Mesenteric fat pad (tissue), 1 donor: ENCODE data around the gene CFAP300. TPM values are rescaled to one million over a fixed set of nuclear protein-coding genes. Genes with fewer than 3 reads are reported as not detected.
A peak's percentile ranks its signal among the peaks of the same experiment; 100 is the strongest.

Source experiments
- DNase-seq: peaks from one replicate; pipeline ENCODE4 v3.0.0-alpha.2; 2020; ENCODE audit warnings: low spot score
- total RNA-seq: library from RNA; stranded (reverse); fragmentation: NEBNext Ultra II Directional; extraction: Animal tissue kit (Norgen Biotek cat#: 25700); gene quantifications from one replicate; pipeline ENCODE4 v1.2.1, GENCODE V29; 2021
- donor health status: DM: yes; HTN: yes; CAD: no.

The CFAP300 gene
- total RNA-seq, 1 donor from 2014 or later: 3.0 TPM

GRCh38 chr11:102071497-102072472 is 24.5 kb downstream of the CFAP300 start:
- DNase-seq: no peak

GRCh38 chr11:102073253-102073652 is 26.0 kb downstream of the CFAP300 start:
- no peak for DNase-seq

DNA sequence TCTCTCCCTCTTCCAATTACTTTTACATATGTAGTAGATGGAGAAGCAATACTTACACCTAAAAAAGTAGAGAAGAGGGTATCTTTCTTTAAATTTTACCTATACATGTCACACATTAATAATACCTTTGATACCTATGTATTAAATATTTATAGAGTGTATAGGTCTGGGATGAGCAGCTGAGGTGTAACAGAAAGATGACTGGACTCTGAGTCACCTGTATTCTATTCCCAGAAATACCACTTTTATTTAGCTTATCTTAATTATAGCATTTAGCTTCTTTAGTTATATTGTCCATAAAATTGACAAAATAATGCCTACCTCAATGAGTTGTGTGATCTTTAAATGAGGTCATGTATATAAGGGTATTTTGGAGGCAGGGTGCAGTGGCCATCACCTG is 32.4 kb downstream of the CFAP300 start:
- no peak for DNase-seq

DNA sequence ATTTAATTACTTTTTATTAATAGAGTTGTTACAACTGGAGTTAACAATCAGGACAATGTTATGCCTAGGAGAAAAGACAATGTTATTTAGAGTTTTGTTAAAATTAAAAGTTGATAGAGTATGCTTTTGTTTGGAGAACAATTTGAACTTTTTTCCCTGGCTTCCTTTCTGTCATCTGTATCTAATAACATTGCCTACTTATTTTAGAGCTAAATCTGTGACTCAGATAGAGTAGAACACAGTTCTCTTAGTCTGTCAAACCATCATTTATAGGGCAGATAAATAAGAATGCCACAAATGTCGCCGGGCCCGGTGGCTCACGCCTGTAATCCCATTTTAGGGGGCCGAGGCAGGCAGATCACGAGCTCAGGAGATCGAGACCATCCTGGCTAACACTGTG is 34.1 kb downstream of the CFAP300 start:
- DNase-seq: no peak

DNA sequence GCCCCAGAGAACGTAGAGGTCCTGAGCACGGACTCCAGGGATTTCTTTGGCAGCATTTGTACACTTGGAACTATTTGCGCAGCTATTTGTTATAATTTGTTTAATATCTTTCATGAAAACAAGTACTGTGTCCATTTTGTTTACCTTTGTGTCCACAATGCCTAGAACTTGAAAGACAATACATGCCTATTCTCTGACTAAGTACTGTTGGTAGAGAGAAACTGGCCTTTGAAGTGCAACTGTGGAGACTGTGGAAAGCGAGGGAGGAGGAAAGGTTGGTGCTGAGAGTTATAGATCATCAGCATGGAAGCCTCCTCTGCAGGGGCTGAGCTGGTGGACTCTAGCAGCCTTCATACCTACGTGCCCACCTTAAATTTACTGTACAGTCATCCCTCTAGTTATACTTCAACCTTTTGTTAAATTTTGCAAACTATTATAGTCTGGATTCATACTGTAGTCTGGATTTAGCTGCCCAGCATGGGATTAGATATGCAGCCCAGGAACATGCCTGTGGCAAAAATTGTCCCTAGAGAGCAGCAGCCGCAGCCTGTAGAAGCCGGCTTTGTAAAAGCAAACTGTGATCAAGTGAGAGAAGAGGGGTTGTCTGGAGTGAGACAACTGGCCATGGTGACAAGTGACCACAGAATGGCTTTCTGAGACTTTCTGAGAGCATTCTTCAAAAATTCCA is 38.8 kb downstream of the CFAP300 start:
- DNase-seq: no peak

- DNase-seq: no peak
Observed at GRCh38 chr11:102097186-102097585, 49.9 kb downstream of the CFAP300 start.

DNA sequence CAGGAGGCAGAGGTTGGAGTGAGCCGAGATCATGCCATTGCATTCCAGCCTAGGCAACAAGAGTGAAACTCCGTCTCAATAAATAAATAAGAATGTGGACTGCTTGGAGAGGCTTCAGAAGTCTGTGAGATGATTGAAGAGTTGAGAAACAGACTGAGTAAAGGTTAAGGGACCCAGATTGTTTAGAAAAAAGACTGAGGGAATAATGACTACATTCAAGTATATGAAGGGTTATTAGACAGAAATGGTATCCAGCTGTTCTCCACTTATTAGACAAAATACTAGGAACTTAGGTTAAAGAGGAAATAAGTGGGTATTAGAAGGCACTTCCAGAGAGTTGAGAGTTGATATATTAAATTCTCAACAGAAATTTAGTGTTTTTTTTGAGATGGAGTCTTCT is 52.5 kb downstream of the CFAP300 start:
- DNase-seq: no peak

- DNase-seq: no peak
Observed at GRCh38 chr11:102108734-102109440, 61.6 kb downstream of the CFAP300 start.

- DNase-seq: peak; percentile 96
Observed at GRCh38 chr11:102109896-102110760, 62.9 kb downstream of the CFAP300 start, which contains the start of gene YAP1. Gene YAP1 (plus strand): TSS chr11:102110447. CDS start chr11:102110849, 402 bp downstream.

DNA sequence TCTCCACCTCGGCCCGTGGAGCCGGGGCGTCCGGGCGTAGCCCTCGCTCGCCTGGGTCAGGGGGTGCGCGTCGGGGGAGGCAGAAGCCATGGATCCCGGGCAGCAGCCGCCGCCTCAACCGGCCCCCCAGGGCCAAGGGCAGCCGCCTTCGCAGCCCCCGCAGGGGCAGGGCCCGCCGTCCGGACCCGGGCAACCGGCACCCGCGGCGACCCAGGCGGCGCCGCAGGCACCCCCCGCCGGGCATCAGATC is 63.4 kb downstream of the CFAP300 start:
- DNase-seq: no peak

GRCh38 chr11:102111011-102111786 is 64.0 kb downstream of the CFAP300 start:
- peak; percentile 92 for DNase-seq

DNA sequence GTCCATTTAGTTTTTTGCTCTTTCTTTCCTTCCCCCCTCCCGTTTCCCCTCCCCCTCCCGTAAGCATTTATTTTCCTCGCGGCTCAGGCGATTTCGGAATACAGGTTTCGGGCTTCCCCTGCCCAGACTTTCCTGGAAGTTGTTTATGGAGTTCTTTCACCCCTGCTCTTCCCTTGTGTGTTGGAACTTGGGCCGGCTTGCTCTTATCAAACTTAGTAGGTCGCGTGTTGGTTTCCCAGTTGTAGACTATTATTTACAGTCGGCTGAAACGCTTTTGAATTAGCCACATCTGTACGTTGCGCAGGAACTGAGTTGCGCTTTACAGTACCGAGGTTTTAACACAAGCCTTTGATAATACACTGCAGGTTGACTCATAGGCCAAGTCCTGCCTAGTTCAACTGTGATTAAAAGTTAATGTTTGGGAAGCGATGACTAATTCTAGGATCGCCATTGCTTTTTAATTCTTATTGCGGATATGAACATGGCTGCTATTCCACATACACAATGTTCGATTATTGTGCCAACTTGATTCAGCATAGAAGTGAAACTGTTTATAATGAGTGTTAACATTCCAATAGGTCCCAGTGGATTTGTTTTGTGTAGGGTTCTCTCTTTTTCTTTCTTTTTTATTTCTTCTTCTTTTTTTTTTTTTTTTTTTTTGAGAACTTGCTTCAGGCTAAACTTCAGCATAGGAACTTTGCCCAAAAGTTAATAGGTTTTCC is 64.7 kb downstream of the CFAP300 start:
- no peak for DNase-seq

DNA sequence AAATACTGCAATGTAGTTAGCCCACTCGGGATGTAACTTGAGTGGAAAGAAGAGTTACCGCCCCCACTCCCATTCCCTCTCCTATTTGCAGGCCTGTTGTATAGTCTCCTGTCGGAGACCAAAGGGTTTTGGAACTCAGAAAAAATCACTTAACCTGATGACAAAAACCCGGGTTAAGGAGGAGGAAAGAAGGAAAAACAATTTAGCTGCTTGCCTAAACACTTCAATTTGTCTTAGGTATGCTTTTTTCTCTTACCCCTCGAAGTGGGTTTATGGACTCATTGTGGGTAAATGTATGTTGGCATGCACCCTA is 65.2 kb downstream of the CFAP300 start:
- DNase-seq: no peak

DNA sequence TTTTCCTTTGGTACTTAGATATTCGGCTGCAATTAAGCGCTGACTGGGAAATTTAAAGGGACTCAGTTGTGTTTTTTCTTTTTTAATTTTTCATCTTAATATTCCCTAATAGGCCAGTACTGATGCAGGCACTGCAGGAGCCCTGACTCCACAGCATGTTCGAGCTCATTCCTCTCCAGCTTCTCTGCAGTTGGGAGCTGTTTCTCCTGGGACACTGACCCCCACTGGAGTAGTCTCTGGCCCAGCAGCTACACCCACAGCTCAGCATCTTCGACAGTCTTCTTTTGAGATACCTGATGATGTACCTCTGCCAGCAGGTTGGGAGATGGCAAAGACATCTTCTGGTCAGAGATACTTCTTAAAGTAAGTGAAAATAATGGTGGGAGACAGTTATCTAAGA is 66.8 kb downstream of the CFAP300 start:
- DNase-seq: no peak

GRCh38 chr11:102115557-102115956 is 68.3 kb downstream of the CFAP300 start:
- no peak for DNase-seq

DNA sequence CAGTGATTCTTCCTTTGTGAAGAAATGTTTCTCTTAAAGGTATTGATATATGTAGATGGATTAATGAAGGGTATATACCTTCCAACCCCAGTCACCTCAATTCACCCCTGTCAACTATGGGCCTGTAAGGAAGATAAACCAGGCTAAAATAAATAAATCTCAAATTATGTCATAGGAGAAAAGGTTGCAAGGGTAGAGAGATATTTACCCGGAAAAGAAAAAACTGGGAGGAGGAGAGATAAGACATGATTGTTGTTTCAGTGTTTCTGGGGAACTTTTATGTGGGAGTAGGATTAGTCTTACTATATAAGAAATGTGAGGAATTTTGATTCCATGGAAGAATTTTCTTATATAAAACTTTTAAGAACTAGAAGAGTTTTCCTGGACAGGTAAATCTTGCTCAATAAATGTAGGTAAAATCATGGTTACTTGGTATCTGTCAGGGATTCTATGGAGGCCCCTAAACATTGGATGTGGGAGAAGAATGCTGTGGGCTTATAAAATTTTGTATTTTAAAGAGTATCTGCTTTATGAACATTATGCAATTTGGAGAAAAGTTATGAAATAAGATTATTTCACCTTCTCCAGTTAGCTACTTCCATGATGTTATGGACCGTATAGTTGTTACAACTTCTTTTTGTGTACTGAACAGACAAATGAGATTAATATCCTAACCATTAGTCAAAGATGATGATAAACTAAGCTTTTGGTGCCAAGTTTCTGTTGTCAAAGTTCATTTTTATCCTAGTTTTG is 69.4 kb downstream of the CFAP300 start:
- DNase-seq: no peak

DNA sequence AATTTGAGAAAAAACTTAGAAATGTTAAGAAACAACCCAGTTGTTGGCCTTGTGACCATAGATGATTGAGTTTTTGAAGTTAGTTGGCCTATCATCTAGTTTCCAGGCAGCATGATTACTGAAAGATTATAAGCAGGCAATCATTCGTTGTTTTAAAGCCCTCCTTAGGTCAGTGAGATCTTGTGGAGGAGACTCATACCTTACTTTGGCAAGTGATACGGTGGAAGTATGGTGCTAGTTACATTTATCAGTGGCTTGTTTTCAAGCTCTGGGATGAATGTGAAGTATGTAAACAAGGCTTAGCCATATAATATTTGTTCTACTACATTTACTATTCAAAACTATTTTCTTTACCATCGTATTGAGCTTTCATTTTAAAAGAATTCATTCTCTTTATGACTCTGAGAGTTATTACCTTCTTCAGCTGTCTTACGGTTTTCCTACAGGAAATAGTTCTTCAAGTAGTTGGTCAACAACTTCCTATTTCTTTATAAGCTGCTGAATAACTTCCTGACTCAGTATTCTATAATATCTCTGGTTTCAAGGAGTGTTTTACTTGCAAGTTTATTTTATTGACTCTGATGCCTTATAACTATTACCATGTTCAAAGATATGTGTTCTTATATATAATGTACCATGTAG is 70.4 kb downstream of the CFAP300 start:
- DNase-seq: no peak

DNA sequence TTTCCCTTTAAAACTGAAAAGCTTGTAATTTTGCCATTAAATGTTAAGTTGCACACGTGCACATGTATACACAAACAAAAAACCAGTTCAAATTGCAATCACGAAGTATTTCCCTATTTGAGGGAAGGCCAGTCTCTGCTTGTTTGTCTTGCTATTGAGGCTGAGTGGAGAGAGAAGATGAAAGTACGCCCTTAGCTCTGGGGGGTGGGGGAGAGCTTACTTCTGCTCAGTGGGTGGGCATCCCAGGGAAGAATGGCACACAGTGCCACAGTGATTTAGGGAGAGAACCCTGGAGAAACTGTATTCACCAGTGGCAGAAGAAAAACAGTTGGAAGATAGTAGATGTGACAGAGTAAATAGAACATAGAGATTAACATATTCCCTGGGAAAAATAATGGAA is 71.7 kb downstream of the CFAP300 start:
- no peak for DNase-seq
